Urothelium cell line (cell line): ENCODE measurements around the gene RNF149.
"Not testable (repeated sequence)": the region's sequence is repeated elsewhere in the genome, so short reads cannot be mapped to it uniquely, and the experiment has no call there.

Experiments used
- DNase-seq: peaks from one replicate; pipeline ENCODE4 v3.0.0; 2011; ENCODE audit warnings: low spot score, mixed read lengths
- FAIRE-seq: peaks from 2 replicates; lab custom pipeline; 2011; peaks lifted over from hg19 to GRCh38; lab: Jason Lieb, UNC

RNF149 gene, protein sequence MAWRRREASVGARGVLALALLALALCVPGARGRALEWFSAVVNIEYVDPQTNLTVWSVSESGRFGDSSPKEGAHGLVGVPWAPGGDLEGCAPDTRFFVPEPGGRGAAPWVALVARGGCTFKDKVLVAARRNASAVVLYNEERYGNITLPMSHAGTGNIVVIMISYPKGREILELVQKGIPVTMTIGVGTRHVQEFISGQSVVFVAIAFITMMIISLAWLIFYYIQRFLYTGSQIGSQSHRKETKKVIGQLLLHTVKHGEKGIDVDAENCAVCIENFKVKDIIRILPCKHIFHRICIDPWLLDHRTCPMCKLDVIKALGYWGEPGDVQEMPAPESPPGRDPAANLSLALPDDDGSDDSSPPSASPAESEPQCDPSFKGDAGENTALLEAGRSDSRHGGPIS

DNA sequence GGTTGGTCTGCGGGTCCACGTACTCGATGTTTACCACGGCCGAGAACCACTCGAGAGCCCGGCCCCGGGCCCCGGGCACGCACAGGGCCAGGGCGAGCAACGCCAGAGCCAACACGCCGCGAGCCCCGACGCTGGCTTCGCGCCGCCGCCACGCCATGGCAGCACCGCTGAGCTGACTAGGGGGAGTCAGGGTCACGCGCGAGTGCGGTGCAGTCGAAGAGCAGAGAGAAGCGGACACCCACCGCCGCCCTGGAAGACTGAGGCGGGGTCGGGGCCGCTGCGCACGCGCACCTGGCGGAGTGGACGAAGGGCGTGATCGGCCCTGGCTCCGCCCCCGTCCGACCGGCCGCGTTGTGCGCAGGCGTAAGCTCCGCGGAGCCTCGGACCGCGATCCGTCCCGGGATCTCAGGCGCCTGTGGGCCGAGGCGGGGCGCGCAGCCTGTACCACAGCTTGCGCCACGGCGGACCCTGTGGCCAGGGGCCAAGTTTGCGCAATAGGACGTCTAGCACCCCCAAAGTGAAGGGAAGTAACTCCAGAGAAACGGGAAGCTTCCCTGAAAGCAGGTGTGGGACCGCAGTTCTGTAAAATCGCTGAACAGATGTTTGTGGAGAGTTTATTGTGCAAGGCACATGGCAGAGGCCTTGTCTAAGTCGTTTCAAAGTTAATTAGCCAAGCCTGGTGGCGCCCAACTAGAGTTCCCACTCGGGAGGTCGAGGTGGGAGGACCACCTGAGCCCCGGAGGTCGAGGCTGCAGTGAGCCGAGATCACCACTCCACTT, at the start of gene RNF149:
Gene RNF149 (minus strand): TSS at position 270 of the 779 bp plus-strand sequence. CDS start 113 bp downstream, at position 157.
- DNase-seq (peak; percentile 100), FAIRE-seq (peak; percentile 93)

- DNase-seq: no peak
- no peak for FAIRE-seq
Measured at GRCh38 chr2:101357376-101357775, 48.9 kb upstream of the RNF149 start.

DNA sequence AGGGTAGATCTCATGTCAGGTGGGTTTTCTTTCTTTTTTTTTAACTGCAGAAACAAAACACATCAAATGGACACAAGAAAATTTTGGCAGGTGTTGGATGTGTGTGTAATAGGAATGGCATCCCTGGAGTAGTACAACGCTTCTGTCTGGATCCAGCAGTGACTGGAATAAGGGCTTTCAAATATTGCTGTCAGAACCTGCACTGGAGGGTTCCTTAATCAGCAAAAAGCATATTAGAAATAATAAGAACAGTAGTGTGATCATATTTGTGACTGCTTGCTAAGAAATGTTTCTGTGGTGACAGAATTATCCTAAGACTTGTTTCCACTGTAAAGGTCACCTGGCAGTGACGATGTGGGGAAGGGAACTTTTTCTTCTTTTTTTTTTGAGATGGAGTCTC, 48.0 kb upstream of the RNF149 start:
- DNase-seq (peak; percentile 79), FAIRE-seq (no peak)

- peak; percentile 48 for FAIRE-seq
Measured at GRCh38 chr2:101356055-101356454, 47.6 kb upstream of the RNF149 start.

DNA sequence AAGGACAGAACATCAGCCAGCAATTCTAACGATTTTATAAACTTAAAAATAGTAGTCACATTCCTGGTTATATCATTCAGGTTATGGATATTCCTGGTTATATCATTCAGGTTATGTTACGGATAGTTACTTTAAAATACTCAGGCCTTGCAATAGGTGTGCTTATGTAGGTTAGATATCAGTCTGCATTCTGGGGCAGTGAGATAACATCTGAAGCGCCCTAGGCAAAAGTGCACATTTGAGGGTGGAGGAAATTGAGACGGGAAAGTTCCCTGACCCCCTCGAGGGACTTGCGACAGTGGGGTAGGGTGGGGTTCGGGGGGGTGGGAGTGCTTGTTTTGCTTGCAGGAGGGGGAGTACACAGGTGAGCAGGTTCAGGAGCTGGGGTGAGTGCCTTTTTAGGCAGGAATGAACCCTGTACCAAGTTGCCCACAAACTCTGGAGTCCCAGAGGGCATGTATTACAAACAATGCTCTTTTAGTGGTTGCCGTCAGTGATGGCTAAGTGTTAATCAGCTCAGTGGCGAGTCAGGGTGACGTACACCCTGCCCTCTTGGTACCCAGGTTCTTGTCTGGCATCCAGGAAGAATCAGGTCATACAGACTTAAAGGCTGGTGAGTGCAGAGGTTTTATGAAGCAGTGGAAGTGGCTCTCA, 47.0 kb upstream of the RNF149 start:
- DNase-seq (no peak), FAIRE-seq (peak; percentile 73)

More at GRCh38 chr2:101356055-101356454, 47.6 kb upstream of the RNF149 start:
- peak; percentile 64 for DNase-seq

DNA sequence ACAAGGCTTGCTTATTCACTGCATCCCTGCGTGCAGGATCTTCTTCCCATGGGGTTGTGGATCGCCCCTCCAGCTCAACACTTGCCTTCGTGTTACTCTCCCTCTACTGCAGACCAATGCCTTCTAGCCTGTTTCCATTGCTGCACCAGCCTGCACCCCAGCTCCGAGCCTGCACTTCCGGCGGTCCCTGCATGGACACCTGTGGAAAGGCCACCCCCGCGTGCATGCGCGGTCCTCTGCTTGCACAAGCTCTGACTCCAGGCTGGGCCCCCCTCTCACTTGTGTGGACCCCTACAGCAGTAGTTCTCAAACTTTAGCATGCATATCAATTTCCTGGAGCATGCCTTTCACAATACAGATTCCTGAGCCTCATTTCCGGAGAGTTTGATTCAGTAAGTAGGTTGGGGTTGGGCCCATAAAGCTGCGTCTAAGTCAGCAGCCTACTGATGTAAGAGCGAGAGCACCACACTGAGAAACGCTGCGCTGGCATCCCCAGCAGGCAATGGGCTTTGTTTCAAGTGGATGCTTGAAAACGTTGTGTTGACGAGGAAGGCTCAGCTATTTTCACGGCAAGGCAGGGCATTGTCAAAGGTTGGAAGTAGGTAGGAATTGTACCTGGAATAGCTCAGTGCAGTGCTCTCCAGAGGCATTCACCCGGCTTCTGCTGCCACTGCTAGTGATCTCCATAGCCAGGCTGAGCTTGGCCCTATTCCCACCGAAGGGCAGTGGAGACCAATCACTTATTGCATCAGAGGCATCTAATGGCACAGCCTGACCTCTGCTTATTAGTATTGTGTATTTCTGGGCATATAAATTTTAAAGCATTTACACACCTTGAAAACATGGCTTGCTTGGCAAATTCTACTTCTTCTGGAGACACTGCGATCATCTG, 46.2 kb upstream of the RNF149 start:
- FAIRE-seq: peak; percentile 56
- no peak for DNase-seq

DNA sequence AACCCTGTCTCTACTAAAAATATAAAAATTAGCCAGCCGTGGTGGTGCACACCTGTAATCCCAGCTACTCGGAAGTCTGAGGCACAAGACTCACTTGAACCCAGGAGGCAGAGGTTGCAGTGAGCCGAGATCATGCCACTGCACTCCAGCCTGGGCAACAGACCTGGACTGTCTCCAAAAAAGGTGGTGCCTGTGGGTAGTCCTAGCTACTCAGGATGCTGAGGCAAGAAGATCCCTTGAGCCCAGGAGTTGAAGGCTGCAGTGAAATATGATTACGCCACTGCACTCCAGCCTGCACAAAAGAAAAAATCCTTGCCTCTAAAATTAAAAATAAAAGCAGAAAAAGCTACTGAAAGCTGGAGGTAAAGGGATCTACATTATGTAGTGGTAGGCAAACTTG, 44.1 kb upstream of the RNF149 start:
- not testable (repeated sequence) for FAIRE-seq, DNase-seq

GRCh38 chr2:101351207-101351606, 42.7 kb upstream of the RNF149 start:
- no peak for DNase-seq
- FAIRE-seq: no peak

DNA sequence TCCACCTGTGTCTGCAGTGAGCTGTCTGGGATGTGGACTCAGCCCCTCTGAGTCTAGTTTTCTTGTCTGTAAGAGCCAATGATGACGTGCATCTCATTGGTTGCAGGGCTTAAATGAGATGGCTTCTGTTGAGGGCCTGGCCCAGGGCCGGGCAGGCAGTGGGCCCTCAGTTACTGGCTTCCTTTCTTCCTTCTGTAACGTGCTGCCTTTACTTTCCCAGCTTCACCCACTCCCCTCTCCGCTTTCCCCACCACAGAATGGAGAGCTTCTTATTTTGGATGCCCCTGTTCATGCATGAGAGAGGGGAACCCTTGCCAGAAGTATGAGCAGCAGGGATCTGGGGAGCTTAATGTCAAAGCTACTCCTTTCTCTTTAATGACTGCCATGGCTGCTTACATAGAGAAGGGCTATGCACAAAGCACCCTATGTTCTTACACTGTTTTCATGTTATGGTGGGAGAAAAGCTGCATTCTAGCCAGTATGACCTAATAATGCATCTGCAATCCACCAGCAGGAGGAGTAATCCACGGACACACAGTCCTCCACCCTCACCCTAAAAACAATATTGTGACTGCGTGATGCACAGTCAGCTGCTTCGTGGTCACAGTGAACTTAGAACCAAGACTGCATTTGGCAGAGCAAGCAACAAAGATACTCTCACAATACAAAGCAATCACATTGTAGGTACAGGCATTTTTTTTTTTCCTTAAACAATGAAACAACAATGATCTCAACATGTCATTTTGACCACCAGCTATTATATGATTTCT, 41.6 kb upstream of the RNF149 start:
- peak; percentile 87 for FAIRE-seq
- DNase-seq: no peak

DNA sequence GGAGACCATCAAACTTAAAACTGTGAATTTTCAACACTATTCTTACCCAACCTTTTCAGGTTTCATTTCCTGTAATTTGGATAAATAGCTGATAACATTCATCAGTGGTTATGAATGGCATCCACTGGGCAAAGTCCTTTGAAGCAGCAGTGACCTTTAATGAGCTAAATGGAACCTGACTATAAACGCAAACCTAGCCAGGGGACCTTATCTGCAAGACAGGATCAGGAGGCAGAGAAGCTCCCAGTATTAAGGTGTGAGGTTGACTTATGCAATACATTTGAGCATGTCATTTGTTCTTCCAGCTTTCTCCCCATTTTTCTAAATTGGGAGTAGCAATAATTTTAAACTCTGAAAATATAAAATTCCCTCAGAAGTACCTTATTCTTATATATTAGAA, 40.4 kb upstream of the RNF149 start:
- DNase-seq (no peak), FAIRE-seq (no peak)

- DNase-seq: no peak
- FAIRE-seq: no peak
Measured at GRCh38 chr2:101346909-101347308, 38.4 kb upstream of the RNF149 start.

DNA sequence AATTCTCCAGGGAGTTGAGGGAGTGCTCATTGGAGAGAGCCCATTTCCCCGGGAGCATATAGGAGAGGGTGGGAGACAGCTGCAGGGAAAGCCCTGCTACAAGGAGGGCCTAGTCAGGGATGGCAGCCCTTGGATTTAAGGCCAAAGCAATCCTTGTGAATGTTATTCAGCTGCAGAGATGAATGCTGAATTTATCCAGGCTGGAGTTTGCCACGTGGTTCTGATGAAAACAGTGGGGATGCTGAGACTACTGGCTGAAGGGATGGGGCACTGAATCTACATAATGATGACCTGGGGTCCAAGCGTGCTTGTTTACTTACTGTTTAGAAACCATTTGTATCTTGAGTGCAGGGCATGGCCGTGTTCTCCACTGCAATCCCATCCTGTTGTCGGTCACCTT, 35.6 kb upstream of the RNF149 start:
- FAIRE-seq: no peak

GRCh38 chr2:101342625-101343008, 34.1 kb upstream of the RNF149 start:
- FAIRE-seq: no peak

More for the DNA sequence above, 35.6 kb upstream of the RNF149 start:
- DNase-seq: no peak

DNA sequence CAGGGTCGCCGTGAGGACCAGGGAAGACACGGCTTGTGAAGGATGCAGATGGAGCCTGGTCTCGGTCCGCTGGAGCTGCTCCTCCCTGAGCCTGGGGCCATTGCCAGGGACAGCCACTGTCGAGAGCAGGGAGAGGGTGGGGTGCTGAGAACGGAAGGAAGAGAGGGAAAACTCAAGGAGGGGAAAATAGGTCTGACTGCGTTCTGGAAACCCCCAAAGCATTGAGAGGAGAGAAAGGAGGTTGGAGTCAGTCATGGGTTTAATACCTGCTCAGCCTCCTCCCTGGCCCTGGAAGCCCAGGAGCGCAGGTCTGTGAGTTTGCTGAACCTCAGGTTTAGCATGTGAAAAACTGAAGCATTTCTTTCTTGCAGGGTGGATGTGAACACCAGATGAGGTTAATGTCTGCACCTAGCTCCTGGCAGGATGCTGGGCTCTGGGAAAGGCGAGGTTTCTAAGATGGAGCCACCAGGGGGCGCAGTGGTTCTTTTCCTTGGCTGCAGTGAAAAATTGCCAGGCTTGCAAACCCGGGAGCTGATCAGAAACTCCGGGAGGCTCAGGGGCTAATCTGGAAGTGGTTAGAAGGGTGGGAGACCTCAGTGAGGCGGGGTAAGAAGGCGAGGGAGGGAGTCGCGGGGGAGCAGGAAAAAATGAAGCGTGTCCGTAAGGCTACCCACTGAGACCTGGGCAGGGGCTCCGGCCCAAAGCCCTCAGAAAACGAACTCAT, 33.6 kb upstream of the RNF149 start:
- peak; percentile 87 for DNase-seq
- FAIRE-seq: no peak

More at GRCh38 chr2:101342625-101343008, 34.1 kb upstream of the RNF149 start:
- DNase-seq: no peak

GRCh38 chr2:101341421-101341820, 32.9 kb upstream of the RNF149 start:
- no peak for DNase-seq
- no peak for FAIRE-seq

- no peak for DNase-seq
- no peak for FAIRE-seq
Measured at GRCh38 chr2:101340141-101340551, 31.6 kb upstream of the RNF149 start.

- FAIRE-seq: no peak
- DNase-seq: no peak
Measured at GRCh38 chr2:101339266-101339880, 30.9 kb upstream of the RNF149 start.

GRCh38 chr2:101337877-101338276, 29.4 kb upstream of the RNF149 start:
- FAIRE-seq: no peak

More at GRCh38 chr2:101337877-101338276, 29.4 kb upstream of the RNF149 start:
- DNase-seq: no peak
